Gastroesophageal sphincter (tissue), 3 donors: ENCODE measurements around the gene PAK2.

ENCODE experiments used
- EP300 ChIP-seq: sonication (generic); formaldehyde crosslinking; IDR thresholded peaks from one replicate; pipeline ENCODE4 v1.6.1; 2017; ENCODE audit warnings: antibody characterized with exemption, mild to moderate bottlenecking
- POLR2A ChIP-seq, 2 donors: fragments of 450-650 bp; IDR thresholded peaks; one replicate each; pipeline ENCODE4 v1.6.1; 2017; ENCODE audit warnings: antibody characterized with exemption in 2 of 2, mild to moderate bottlenecking in 2 of 2, moderate library complexity in 1 of 2
- POLR2AphosphoS5 ChIP-seq: sonication (generic); formaldehyde crosslinking; IDR thresholded peaks from one replicate; pipeline ENCODE4 v1.6.1; 2017; ENCODE audit warnings: antibody characterized with exemption
- TF ChIP-seq, protein P1 (sequence below), 4 experiments: fragments of 200-600 bp in 2 of 4; fragments of 450-650 bp in 2 of 4; sonication (generic) in 1 of 4; IDR thresholded peaks; one replicate each; pipeline ENCODE4 v1.5.1; 2017 to 2019; ENCODE audit warnings: antibody characterized with exemption in 4 of 4, mild to moderate bottlenecking in 2 of 4, moderate library complexity in 2 of 4

DNA sequence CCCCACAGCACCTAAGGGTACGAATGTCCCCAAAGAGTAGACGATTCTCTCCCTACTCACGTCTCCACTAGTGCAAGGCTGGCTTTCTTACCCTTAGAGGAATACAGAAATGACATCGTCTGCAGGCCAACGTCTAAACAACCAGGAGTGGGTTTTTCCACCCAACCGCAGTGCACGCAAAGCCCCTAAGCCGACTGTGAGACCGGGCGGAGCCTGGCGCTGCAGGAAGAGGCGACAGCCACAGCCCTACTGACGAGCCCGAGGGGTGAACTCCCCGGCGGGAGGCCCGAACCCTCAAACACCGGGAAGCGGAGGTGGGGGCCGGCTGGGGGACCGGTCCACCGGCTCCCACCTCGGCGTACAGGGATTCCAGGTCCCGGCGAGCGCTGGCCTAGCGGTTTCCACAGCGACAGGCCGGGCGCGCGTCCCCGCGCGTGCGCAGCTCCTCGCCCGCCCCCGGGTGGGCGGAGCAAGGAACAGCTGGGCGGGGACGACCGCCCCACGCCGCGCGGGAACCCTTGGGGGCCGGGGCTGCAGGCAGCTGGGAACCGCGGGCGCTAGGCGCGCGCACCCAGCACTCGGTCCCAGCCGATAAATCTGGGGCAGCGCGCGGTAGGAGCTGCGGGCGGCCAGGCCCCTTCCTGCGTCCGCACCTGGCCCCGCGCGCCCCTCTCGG lies 27.7 kb upstream of the PAK2 start, which contains the start of the genes CEP19 and PIGX:
- TF ChIP-seq, protein P1, sequence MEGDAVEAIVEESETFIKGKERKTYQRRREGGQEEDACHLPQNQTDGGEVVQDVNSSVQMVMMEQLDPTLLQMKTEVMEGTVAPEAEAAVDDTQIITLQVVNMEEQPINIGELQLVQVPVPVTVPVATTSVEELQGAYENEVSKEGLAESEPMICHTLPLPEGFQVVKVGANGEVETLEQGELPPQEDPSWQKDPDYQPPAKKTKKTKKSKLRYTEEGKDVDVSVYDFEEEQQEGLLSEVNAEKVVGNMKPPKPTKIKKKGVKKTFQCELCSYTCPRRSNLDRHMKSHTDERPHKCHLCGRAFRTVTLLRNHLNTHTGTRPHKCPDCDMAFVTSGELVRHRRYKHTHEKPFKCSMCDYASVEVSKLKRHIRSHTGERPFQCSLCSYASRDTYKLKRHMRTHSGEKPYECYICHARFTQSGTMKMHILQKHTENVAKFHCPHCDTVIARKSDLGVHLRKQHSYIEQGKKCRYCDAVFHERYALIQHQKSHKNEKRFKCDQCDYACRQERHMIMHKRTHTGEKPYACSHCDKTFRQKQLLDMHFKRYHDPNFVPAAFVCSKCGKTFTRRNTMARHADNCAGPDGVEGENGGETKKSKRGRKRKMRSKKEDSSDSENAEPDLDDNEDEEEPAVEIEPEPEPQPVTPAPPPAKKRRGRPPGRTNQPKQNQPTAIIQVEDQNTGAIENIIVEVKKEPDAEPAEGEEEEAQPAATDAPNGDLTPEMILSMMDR (IDR thresholded peaks at IDR 0.05): peak in 2 of 4 experiments; percentile 39 to 50
- TF ChIP-seq POLR2A (IDR thresholded peaks at IDR 0.05) (peak; percentile 59 to 81), EP300 (no peak), POLR2AphosphoS5 (no peak)
